ENCODE measurements around the gene TMEM203. TPM values are rescaled to one million over a fixed set of nuclear protein-coding genes. Genes with fewer than 3 reads are reported as not detected.

The TMEM203 gene
- total and polyA plus RNA-seq, 2 of the 13 experiments (the other 11 are each of a cell fraction or from before 2014, with no cell fraction given): 23.4 to 36.7 TPM

DNA sequence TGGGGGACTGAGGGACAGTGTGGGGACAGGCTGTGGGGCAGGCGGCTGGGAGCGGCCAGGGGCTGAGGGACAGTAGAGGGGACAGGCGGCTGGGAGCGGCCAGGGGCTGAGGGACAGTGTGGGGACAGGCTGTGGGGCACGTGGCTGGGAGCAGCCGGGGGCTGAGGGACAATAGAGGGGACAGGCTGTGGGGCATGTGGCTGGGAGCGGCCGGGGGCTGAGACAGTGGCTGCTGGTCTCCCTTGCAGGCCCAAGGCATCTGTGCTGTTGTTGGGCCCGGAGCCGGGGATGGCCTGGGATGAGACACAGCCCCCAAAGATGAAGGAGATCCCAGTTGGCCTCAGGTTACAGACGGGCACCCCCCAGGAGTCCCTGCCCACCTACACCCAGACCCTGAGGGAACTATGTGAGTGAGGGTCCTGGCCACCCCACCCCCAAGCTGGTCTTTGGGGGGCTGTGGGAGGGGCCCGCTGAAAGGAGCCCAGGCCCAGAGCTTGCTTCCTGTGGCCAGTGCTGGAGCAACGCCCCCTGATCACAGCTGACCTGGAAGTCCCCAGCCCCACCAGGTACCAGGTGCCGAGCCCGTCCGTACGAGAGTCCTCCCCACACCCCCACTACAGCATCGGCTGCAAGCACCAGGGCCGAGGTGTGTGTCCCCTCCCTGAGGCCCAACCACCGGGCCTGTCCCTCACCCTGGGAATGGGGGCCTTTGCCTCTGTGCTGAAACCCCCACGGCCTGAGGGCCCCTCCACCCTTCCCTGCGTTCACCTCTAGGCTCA is 46.2 kb upstream of the TMEM203 start (continued):
- TF ChIP-seq TCF12 (IDR thresholded peaks at IDR 0.05): no peak
- TF ChIP-seq TCF12 (CRISPR knock-in tag; IDR thresholded peaks at IDR 0.05): no peak
- TF ChIP-seq ZNF496 (CRISPR knock-in tag; IDR thresholded peaks at IDR 0.05; ENCODE audit: insufficient replicate concordance): no peak
- TF ChIP-seq ZFP1 (CRISPR knock-in tag; IDR thresholded peaks at IDR 0.05): no peak
- 0 out of 2 replicates have a peak, but pooled peaks have one; percentile 15 for TF ChIP-seq PATZ1 (CRISPR knock-in tag; IDR thresholded peaks at IDR 0.05)
- no peak for TF ChIP-seq ZBTB7B (CRISPR knock-in tag; IDR thresholded peaks at IDR 0.05)
- no peak for TF ChIP-seq PRDM10 (CRISPR knock-in tag; IDR thresholded peaks at IDR 0.05; ENCODE audit: low read depth)
- TF ChIP-seq, protein P1, sequence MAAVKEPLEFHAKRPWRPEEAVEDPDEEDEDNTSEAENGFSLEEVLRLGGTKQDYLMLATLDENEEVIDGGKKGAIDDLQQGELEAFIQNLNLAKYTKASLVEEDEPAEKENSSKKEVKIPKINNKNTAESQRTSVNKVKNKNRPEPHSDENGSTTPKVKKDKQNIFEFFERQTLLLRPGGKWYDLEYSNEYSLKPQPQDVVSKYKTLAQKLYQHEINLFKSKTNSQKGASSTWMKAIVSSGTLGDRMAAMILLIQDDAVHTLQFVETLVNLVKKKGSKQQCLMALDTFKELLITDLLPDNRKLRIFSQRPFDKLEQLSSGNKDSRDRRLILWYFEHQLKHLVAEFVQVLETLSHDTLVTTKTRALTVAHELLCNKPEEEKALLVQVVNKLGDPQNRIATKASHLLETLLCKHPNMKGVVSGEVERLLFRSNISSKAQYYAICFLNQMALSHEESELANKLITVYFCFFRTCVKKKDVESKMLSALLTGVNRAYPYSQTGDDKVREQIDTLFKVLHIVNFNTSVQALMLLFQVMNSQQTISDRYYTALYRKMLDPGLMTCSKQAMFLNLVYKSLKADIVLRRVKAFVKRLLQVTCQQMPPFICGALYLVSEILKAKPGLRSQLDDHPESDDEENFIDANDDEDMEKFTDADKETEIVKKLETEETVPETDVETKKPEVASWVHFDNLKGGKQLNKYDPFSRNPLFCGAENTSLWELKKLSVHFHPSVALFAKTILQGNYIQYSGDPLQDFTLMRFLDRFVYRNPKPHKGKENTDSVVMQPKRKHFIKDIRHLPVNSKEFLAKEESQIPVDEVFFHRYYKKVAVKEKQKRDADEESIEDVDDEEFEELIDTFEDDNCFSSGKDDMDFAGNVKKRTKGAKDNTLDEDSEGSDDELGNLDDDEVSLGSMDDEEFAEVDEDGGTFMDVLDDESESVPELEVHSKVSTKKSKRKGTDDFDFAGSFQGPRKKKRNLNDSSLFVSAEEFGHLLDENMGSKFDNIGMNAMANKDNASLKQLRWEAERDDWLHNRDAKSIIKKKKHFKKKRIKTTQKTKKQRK (IDR thresholded peaks at IDR 0.05; ENCODE audit: low read length): no peak
- no peak for TF ChIP-seq SRSF4 (IDR thresholded peaks at IDR 0.05; ENCODE audit: low read depth, low read length, poor library complexity, severe bottlenecking)
- no peak for TF ChIP-seq ZNF615 (CRISPR knock-in tag; IDR thresholded peaks at IDR 0.05; ENCODE audit: borderline replicate concordance)
- no peak for TF ChIP-seq SOX13 (IDR thresholded peaks at IDR 0.05)
- TF ChIP-seq SOX13 (CRISPR knock-in tag; conservative IDR thresholded peaks at IDR 0.05 in 1 of 2, IDR thresholded peaks at IDR 0.05 in 1 of 2): no peak
- no peak for TF ChIP-seq MXI1 (IDR thresholded peaks at IDR 0.05; ENCODE audit: borderline replicate concordance, low read depth, low read length)
- no peak for TF ChIP-seq ERF (CRISPR knock-in tag; IDR thresholded peaks at IDR 0.05)
